ENCODE data around the gene TTLL8. TPM values are rescaled to one million over a fixed set of nuclear protein-coding genes. Genes with fewer than 3 reads are reported as not detected.
A peak's percentile ranks its signal among the peaks of the same experiment; 100 is the strongest.

Gene TTLL8
- total and polyA plus RNA-seq, 2 of the 8 experiments (the other 6 are each of a cell fraction or from before 2014, with no cell fraction given) = not detected

GRCh38 chr22:50102946-50103345 lies 44.8 kb upstream of the TTLL8 start:
- Histone ChIP-seq H3K56ac (replicated peaks; ENCODE audit: insufficient read length, low read depth, low read length) (no peak overlapping the region), H3K18ac (ENCODE audit: extremely low read depth, low read length) (no peak overlapping the region), H4K8ac (ENCODE audit: extremely low read depth, insufficient read depth, low read length) (peak overlapping the region; percentile 71; the same call in 1 of the 2 replicates), H4K5ac (ENCODE audit: insufficient read length, low read depth, low read length) (no peak overlapping the region), H3K23me2 (ENCODE audit: low read depth, low read length) (no peaks in the 10 kb centered on the region), H2BK120ac (replicated peaks; ENCODE audit: low read depth, low read length) (no peak overlapping the region), H2BK20ac (ENCODE audit: low read length) (no peak overlapping the region), H3K27ac (ENCODE audit: low read depth, low read length) (no peak overlapping the region), H3K79me2 (ENCODE audit: control insufficient read depth in 1 of 2, insufficient read depth in 2 of 2, low read length in 2 of 2) (no peaks in the 10 kb centered on the region), H2AK5ac (ENCODE audit: low read depth, low read length) (no peak overlapping the region), H3K27me3 (replicated peaks in 1 of 4; ENCODE audit: control insufficient read depth in 3 of 4, extremely low read depth in 1 of 4, insufficient read depth in 3 of 4, low read length in 3 of 4) (no peaks in the 10 kb centered on the region; a peak in 2 of 7 replicates), H3K9me3 (ENCODE audit: insufficient read depth in 2 of 2, low read depth in 1 of 2, low read length in 1 of 2) (no peaks in the 10 kb centered on the region), H2BK5ac (ENCODE audit: low read depth, low read length) (no peak overlapping the region), H4K91ac (replicated peaks; ENCODE audit: insufficient read length, low read length) (no peak overlapping the region), H3K4me2 (ENCODE audit: insufficient read depth in 1 of 2, low read depth in 2 of 2, low read length in 2 of 2) (no peak overlapping the region), H3K79me1 (ENCODE audit: low read depth, low read length) (no peaks in the 10 kb centered on the region), H3K14ac (ENCODE audit: insufficient read length) (no peak overlapping the region), H3K9ac (replicated peaks in 1 of 4; ENCODE audit: extremely low read depth in 1 of 4, low read depth in 3 of 4, low read length in 3 of 4) (no peak overlapping the region), H2AFZ (ENCODE audit: low read length) (no peak overlapping the region), H3K36me3 (ENCODE audit: control insufficient read depth in 2 of 4, insufficient read depth in 4 of 4, low read length in 3 of 4) (no peaks in the 10 kb centered on the region), H3K4me3 (ENCODE audit: extremely low read depth in 1 of 4, insufficient read depth in 2 of 4, low read depth in 3 of 4, low read length in 4 of 4) (no peak overlapping the region), H4K20me1 (replicated peaks in 1 of 2; ENCODE audit: control insufficient read depth in 1 of 2, insufficient read depth in 2 of 2, low read length in 2 of 2) (peaks cover 0 to 1% of the 10 kb centered on the region in 2 experiments), H3K4ac (replicated peaks; ENCODE audit: insufficient read length, low read depth, low read length) (no peak overlapping the region), H3K23ac (ENCODE audit: insufficient read length) (no peak overlapping the region), H3K4me1 (replicated peaks in 1 of 4; ENCODE audit: control insufficient read depth in 3 of 4, insufficient read depth in 4 of 4, low read length in 3 of 4) (no peaks in the 10 kb centered on the region), H2BK12ac (ENCODE audit: low read depth, low read length) (no peak overlapping the region), H2BK15ac (ENCODE audit: low read length) (no peak overlapping the region)
- CTCF ChIA-PET (ENCODE audit: partially characterized antibody) = interaction anchor here (0.8 to 1.5 kb wide), 6 partner anchors 10 to 169 kb away, joined by 3 to 5 read pairs (median 3); no protein-coding TSS in a partner anchor
- 72% methylated on average over 11 of the region's 11 CpGs; no CpG with 5 or more reads in 1 of the 2 experiments for WGBS, 2 experiments (ENCODE audit: extremely low coverage in 1 of 2, insufficient coverage in 1 of 2, insufficient read length in 1 of 2, insufficient replicate concordance in 2 of 2, low coverage in 1 of 2, low lambda C conversion rate in 2 of 2, missing lambda C conversion rate in 1 of 2)
- no peak for DNase-seq (ENCODE audit: low read depth in 1 of 2, low spot score in 2 of 2)
- FAIRE-seq = no peak
- POLR2A ChIA-PET (ENCODE audit: partially characterized antibody) = interaction anchor here (1.2 kb wide), 1 partner anchor 9 kb away, joined by 3 read pairs; no protein-coding TSS in a partner anchor
- TF ChIP-seq NRF1 (IDR thresholded peaks at IDR 0.05; ENCODE audit: low read depth, low read length) = no peak
- TF ChIP-seq BCL11A (IDR thresholded peaks at IDR 0.05; ENCODE audit: low read depth in 2 of 2, low read length in 2 of 2) = no peak
- TF ChIP-seq GABPA (IDR thresholded peaks at IDR 0.05; ENCODE audit: borderline replicate concordance, insufficient read depth, low read length) = no peak
- TF ChIP-seq RBBP5 (IDR thresholded peaks at IDR 0.05; ENCODE audit: borderline replicate concordance, low read depth, low read length) = no peak
- TF ChIP-seq ZNF274 (IDR thresholded peaks at IDR 0.05; ENCODE audit: borderline replicate concordance, extremely low read depth, low read length) = no peak
- no peak for TF ChIP-seq MAFK (IDR thresholded peaks at IDR 0.05; ENCODE audit: low read depth, low read length)
- no peak for TF ChIP-seq KDM1A (IDR thresholded peaks at IDR 0.05; ENCODE audit: borderline replicate concordance, low read length)
- TF ChIP-seq BRCA1 (IDR thresholded peaks at IDR 0.05; ENCODE audit: low read depth, low read length) = no peak
- TF ChIP-seq, protein P1, sequence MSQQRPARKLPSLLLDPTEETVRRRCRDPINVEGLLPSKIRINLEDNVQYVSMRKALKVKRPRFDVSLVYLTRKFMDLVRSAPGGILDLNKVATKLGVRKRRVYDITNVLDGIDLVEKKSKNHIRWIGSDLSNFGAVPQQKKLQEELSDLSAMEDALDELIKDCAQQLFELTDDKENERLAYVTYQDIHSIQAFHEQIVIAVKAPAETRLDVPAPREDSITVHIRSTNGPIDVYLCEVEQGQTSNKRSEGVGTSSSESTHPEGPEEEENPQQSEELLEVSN (IDR thresholded peaks at IDR 0.05) = peak; percentile 89
- peak; percentile 95 for TF ChIP-seq MAX (IDR thresholded peaks at IDR 0.05)
- TF ChIP-seq SIX5 (IDR thresholded peaks at IDR 0.05; ENCODE audit: low read depth, low read length) = no peak
- TF ChIP-seq RAD21 (IDR thresholded peaks at IDR 0.05 in 1 of 2, conservative IDR thresholded peaks at IDR 0.05 in 1 of 2; ENCODE audit: low read depth in 2 of 2, low read length in 2 of 2) = peak in 1 of 2 experiments; percentile 21; a peak in 1 of 4 replicates
- TF ChIP-seq CBX8 (IDR thresholded peaks at IDR 0.05; ENCODE audit: borderline replicate concordance, low read depth, low read length) = no peak

All from H1 (cell line).